Mesenchymal stem cell (in vitro differentiated cells and primary cell): Measurements from ENCODE around the gene SMC4.

Source experiments
- DNase-seq: peaks from one replicate; pipeline ENCODE4 v3.0.0-alpha.2; 2013
- H2AFZ ChIP-seq: one replicate; pipeline ENCODE4 v1.6.1; 2013; ENCODE audit warnings: low read depth, mild to moderate bottlenecking, control low read depth, inconsistent platforms, low read length, moderate library complexity
- H2AK5ac ChIP-seq: 2 replicates; pipeline ENCODE4 v1.6.1; 2013; ENCODE audit warnings: low read length, moderate library complexity, mild to moderate bottlenecking, inconsistent platforms; ENCODE audit not compliant: severe bottlenecking
- H2BK120ac ChIP-seq: one replicate; pipeline ENCODE4 v1.6.1; 2013; ENCODE audit warnings: low read depth, mild to moderate bottlenecking, inconsistent platforms, low read length, moderate library complexity
- H2BK12ac ChIP-seq, 2 experiments: one replicate each; pipeline ENCODE4 v1.6.1; 2013; ENCODE audit warnings: inconsistent platforms in 2 of 2, low read length in 2 of 2, mild to moderate bottlenecking in 2 of 2, moderate library complexity in 2 of 2, control low read depth in 1 of 2
- H2BK15ac ChIP-seq: one replicate; pipeline ENCODE4 v1.6.1; 2013; ENCODE audit warnings: mild to moderate bottlenecking, low read depth, inconsistent platforms; ENCODE audit not compliant: poor library complexity, severe bottlenecking
- H2BK5ac ChIP-seq: 2 replicates; pipeline ENCODE4 v1.6.1; 2013; ENCODE audit warnings: low read depth, mild to moderate bottlenecking, low read length, control low read depth, inconsistent platforms; ENCODE audit not compliant: poor library complexity, severe bottlenecking
- H3K14ac ChIP-seq, 2 experiments: one replicate each; pipeline ENCODE4 v1.6.1; 2013; ENCODE audit warnings: inconsistent platforms in 2 of 2, low read length in 2 of 2, control low read depth in 1 of 2, mild to moderate bottlenecking in 1 of 2, moderate library complexity in 1 of 2
- H3K18ac ChIP-seq, 2 experiments: one replicate each; pipeline ENCODE4 v1.6.1; 2013; ENCODE audit warnings: inconsistent platforms in 2 of 2, low read length in 2 of 2, control low read depth in 1 of 2, low read depth in 1 of 2, mild to moderate bottlenecking in 1 of 2
- H3K23ac ChIP-seq, 2 experiments: one replicate each; pipeline ENCODE4 v1.6.1; 2013; ENCODE audit warnings: inconsistent platforms in 2 of 2, low read length in 2 of 2, mild to moderate bottlenecking in 2 of 2, moderate library complexity in 2 of 2, control low read depth in 1 of 2
- H3K27ac ChIP-seq: 2 replicates; pipeline ENCODE4 v1.5.1; 2013; ENCODE audit warnings: mild to moderate bottlenecking, moderate library complexity, low read length, control low read depth, inconsistent platforms; ENCODE audit not compliant: poor library complexity, severe bottlenecking
- H3K27me3 ChIP-seq, 2 experiments: 2 replicates each; pipeline versions ENCODE4 v1.6.1 to v1.7.0; 2013; ENCODE audit warnings: low read length in 2 of 2, mild to moderate bottlenecking in 2 of 2, moderate library complexity in 2 of 2, control low read depth in 1 of 2, inconsistent platforms in 1 of 2; ENCODE audit not compliant: control insufficient read depth in 1 of 2, insufficient read depth in 1 of 2
- H3K36me3 ChIP-seq, 2 experiments: 2 replicates each; pipeline versions ENCODE4 v1.6.1 to v1.7.0; 2013; ENCODE audit warnings: low read length in 2 of 2, control low read depth in 1 of 2, inconsistent platforms in 1 of 2, low read depth in 1 of 2, mild to moderate bottlenecking in 1 of 2; ENCODE audit not compliant: insufficient read depth in 2 of 2, control insufficient read depth in 1 of 2
- H3K4ac ChIP-seq, 2 experiments: one replicate each; pipeline ENCODE4 v1.6.1; 2013; ENCODE audit warnings: inconsistent platforms in 2 of 2, low read length in 2 of 2, mild to moderate bottlenecking in 2 of 2, moderate library complexity in 2 of 2, control low read depth in 1 of 2, low read depth in 1 of 2
- H3K4me1 ChIP-seq: 2 replicates; pipeline ENCODE4 v1.6.1; 2013; ENCODE audit warnings: low read depth, low read length, control low read depth; ENCODE audit not compliant: control insufficient read depth, insufficient read depth
- H3K4me2 ChIP-seq: 2 replicates; pipeline ENCODE4 v1.6.1; 2013; ENCODE audit warnings: low read length, mild to moderate bottlenecking, inconsistent platforms; ENCODE audit not compliant: poor library complexity, severe bottlenecking
- H3K4me3 ChIP-seq, 2 experiments: 2 replicates each; pipeline versions ENCODE4 v1.5.1 to v1.7.0; 2013; ENCODE audit warnings: low read length in 2 of 2, mild to moderate bottlenecking in 2 of 2, control low read depth in 1 of 2, low read depth in 1 of 2; ENCODE audit not compliant: insufficient read depth in 1 of 2
- H3K79me1 ChIP-seq: replicated peaks from 2 replicates; pipeline ENCODE4 v1.6.1; 2013; ENCODE audit warnings: mild to moderate bottlenecking, control low read depth, low read length, inconsistent platforms; ENCODE audit not compliant: poor library complexity, severe bottlenecking
- H3K9ac ChIP-seq: 2 replicates; pipeline ENCODE4 v1.7.0; 2013; ENCODE audit warnings: mild to moderate bottlenecking, low read length, moderate library complexity
- H3K9me3 ChIP-seq: 2 replicates; pipeline ENCODE4 v1.7.0; 2013; ENCODE audit warnings: mild to moderate bottlenecking, low read length; ENCODE audit not compliant: control insufficient read depth
- H4K8ac ChIP-seq: one replicate; pipeline ENCODE4 v1.6.1; 2013; ENCODE audit warnings: inconsistent platforms, mild to moderate bottlenecking, low read length, moderate library complexity
- H4K91ac ChIP-seq: one replicate; pipeline ENCODE4 v1.6.1; 2013; ENCODE audit warnings: mild to moderate bottlenecking, low read length, inconsistent platforms
- WGBS: methylation state at CpG from one replicate; pipeline ENCODE4 v1.1.7; 2013; ENCODE audit warnings: mixed read lengths; 5-methylcytosine and 5-hydroxymethylcytosine counted together

The SMC4 gene

GRCh38 chr3:160478338-160478737 lies 78.9 kb downstream of the SMC4 start:
- H3K36me3 ChIP-seq, result no peaks in the 10 kb centered on the region
- no peak overlapping the region for H4K91ac ChIP-seq
- WGBS, result 91% methylated on average over 4 of the region's 5 CpGs
- no peak overlapping the region for H2BK15ac ChIP-seq
- H3K79me1 ChIP-seq, result no peaks in the 10 kb centered on the region
- H2AK5ac ChIP-seq, result no peak overlapping the region
- H2BK120ac ChIP-seq, result no peak overlapping the region
- no peak overlapping the region for H3K4me2 ChIP-seq
- H2BK12ac ChIP-seq, result no peak overlapping the region
- H3K23ac ChIP-seq, result no peak overlapping the region
- peaks cover 4% of the 10 kb centered on the region for H3K4me1 ChIP-seq
- no peak overlapping the region for H3K18ac ChIP-seq
- peak; percentile 21 for DNase-seq
- H3K9me3 ChIP-seq, result no peaks in the 10 kb centered on the region
- H3K9ac ChIP-seq, result peak overlapping the region; percentile 38
- H4K8ac ChIP-seq, result no peak overlapping the region
- H3K27me3 ChIP-seq, result no peaks in the 10 kb centered on the region
- no peak overlapping the region for H2BK5ac ChIP-seq
- H3K27ac ChIP-seq, result no peak overlapping the region
- no peak overlapping the region for H2AFZ ChIP-seq
- no peak overlapping the region for H3K14ac ChIP-seq
- peak overlapping the region in 1 of 2 experiments; percentile 7 for H3K4me3 ChIP-seq
- H3K4ac ChIP-seq, result no peak overlapping the region

DNA sequence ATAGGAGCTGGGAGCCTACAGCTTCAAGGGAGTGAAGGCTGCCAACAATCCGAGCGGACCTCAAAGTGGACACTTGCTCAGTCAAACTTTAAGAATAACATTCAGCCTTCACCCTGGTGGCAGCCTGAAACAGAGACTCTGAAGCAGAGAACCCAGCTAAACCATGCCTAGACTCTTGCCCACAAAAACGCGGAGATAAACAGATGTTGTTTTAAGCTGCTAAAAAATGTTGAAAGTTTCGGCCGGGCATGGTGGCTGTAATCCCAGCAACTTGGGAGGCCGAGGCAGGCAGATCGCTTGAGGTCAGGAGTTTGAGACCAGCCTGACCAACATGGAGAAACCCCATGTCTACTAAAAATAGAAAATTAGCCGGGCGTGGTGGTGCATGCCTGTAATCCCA lies 79.9 kb downstream of the SMC4 start:
- H3K4me1 ChIP-seq, result peaks cover 4% of the 10 kb centered on the region
- no peak overlapping the region for H2AFZ ChIP-seq
- no peak overlapping the region for H3K14ac ChIP-seq
- no peak overlapping the region for H3K9ac ChIP-seq
- H2BK12ac ChIP-seq, result no peak overlapping the region
- no peaks in the 10 kb centered on the region for H3K9me3 ChIP-seq
- no peak for DNase-seq
- no peak overlapping the region for H3K27ac ChIP-seq
- no peak overlapping the region for H2BK5ac ChIP-seq
- no peaks in the 10 kb centered on the region for H3K27me3 ChIP-seq
- H4K8ac ChIP-seq, result no peak overlapping the region
- no peak overlapping the region for H2BK15ac ChIP-seq
- 96% methylated on average over 10 of the region's 10 CpGs for WGBS
- H2AK5ac ChIP-seq, result no peak overlapping the region
- H3K18ac ChIP-seq, result no peak overlapping the region
- no peak overlapping the region for H2BK120ac ChIP-seq
- no peak overlapping the region for H3K4ac ChIP-seq
- H3K79me1 ChIP-seq, result no peaks in the 10 kb centered on the region
- H3K4me2 ChIP-seq, result no peak overlapping the region
- H3K36me3 ChIP-seq, result no peaks in the 10 kb centered on the region
- no peak overlapping the region for H3K4me3 ChIP-seq
- H4K91ac ChIP-seq, result no peak overlapping the region
- no peak overlapping the region for H3K23ac ChIP-seq

DNA sequence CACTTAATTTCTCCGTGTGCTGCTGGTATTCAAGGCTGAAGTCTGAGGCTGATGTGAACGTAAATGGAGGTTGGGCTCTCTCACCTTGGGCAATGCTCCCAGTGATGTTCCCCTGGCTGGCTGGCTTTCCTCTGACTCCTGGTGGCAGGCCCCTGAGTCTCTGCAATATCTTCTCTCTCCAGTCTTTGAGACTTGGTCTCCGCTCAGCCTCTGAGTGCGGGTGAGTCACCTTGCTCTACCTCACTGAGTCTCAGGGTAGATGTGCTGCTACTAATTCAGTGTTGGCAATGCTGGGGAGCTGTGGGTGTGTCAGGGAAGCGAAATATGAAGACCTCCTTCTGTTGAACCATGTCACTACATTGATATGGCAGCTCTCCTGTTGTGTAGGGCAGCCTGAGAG lies 81.5 kb downstream of the SMC4 start:
- Histone ChIP-seq H3K27me3 (no peaks in the 10 kb centered on the region), H2BK12ac (no peak overlapping the region), H3K18ac (no peak overlapping the region), H3K9me3 (no peaks in the 10 kb centered on the region), H3K4me3 (no peak overlapping the region), H3K9ac (no peak overlapping the region), H3K14ac (no peak overlapping the region), H2BK120ac (no peak overlapping the region), H3K4ac (no peak overlapping the region), H3K36me3 (no peaks in the 10 kb centered on the region), H3K4me1 (peaks cover 4% of the 10 kb centered on the region), H4K91ac (no peak overlapping the region), H2BK15ac (no peak overlapping the region), H3K4me2 (no peak overlapping the region), H3K27ac (no peak overlapping the region), H3K79me1 (no peaks in the 10 kb centered on the region), H4K8ac (no peak overlapping the region), H2BK5ac (no peak overlapping the region), H2AK5ac (no peak overlapping the region), H3K23ac (peak overlapping the region in 1 of 2 experiments; percentile 74), H2AFZ (no peak overlapping the region)
- 97% methylated on average over 4 of the region's 5 CpGs for WGBS
- DNase-seq, result no peak

DNA sequence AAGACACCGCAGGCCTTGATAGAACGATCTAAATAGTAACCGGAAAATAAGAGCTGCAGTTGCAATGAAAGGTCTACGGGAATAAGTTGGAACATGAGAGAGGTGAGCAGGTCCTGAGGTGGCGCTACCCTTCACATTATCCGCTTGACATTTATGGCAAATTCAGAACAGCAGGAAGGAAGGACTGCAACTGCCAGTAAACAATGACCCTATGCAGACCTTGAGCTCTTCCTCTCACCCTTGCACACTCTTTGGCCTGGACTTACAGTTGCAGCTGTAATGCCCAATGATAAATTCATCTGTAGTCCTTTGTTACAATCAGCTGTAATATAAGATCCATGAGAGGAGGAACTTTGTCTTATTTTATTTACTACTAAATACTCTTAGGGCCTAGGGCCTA lies 82.4 kb downstream of the SMC4 start:
- H2BK5ac ChIP-seq, result no peak overlapping the region
- no peak overlapping the region for H2BK120ac ChIP-seq
- H3K27me3 ChIP-seq, result no peaks in the 10 kb centered on the region
- no peak overlapping the region for H2BK12ac ChIP-seq
- no peaks in the 10 kb centered on the region for H3K9me3 ChIP-seq
- no peak overlapping the region for H2AFZ ChIP-seq
- no peak overlapping the region for H3K9ac ChIP-seq
- no peak overlapping the region for H3K14ac ChIP-seq
- no peak for DNase-seq
- H3K79me1 ChIP-seq, result no peaks in the 10 kb centered on the region
- H4K91ac ChIP-seq, result no peak overlapping the region
- H3K4me2 ChIP-seq, result no peak overlapping the region
- no peaks in the 10 kb centered on the region for H3K36me3 ChIP-seq
- no peak overlapping the region for H3K27ac ChIP-seq
- H3K18ac ChIP-seq, result no peak overlapping the region
- H2BK15ac ChIP-seq, result no peak overlapping the region
- no peak overlapping the region for H3K4me3 ChIP-seq
- no peak overlapping the region for H2AK5ac ChIP-seq
- H3K4me1 ChIP-seq, result peaks cover 4% of the 10 kb centered on the region
- H3K4ac ChIP-seq, result no peak overlapping the region
- WGBS, result 87% methylated on average over 6 of the region's 6 CpGs
- no peak overlapping the region for H4K8ac ChIP-seq
- H3K23ac ChIP-seq, result no peak overlapping the region
